ENCODE results near the gene PLEKHG4B.

The PLEKHG4B gene

GRCh38 chr5:139579-140442 is 47.8 kb downstream of the PLEKHG4B start:
- DNase-seq, result no peak

GRCh38 chr5:140443-140829 is 48.5 kb downstream of the PLEKHG4B start:
- DNase-seq, result no peak

GRCh38 chr5:141211-141610 is 49.2 kb downstream of the PLEKHG4B start:
- DNase-seq, result no peak

GRCh38 chr5:141761-142160 is 49.8 kb downstream of the PLEKHG4B start:
- DNase-seq, result no peak

GRCh38 chr5:142246-142810 is 50.4 kb downstream of the PLEKHG4B start:
- no peak for DNase-seq

- no peak for DNase-seq
Observed at GRCh38 chr5:143041-143440, 51.1 kb downstream of the PLEKHG4B start.

- no peak for DNase-seq
Observed at GRCh38 chr5:144941-145340, 53.0 kb downstream of the PLEKHG4B start.

- no peak for DNase-seq
Observed at GRCh38 chr5:145585-146323, 53.8 kb downstream of the PLEKHG4B start.

- no peak for DNase-seq
Observed at GRCh38 chr5:147751-148150, 55.8 kb downstream of the PLEKHG4B start.

- DNase-seq, result no peak
Observed at GRCh38 chr5:149745-150485, 57.9 kb downstream of the PLEKHG4B start.

GRCh38 chr5:150746-151145 is 58.8 kb downstream of the PLEKHG4B start:
- DNase-seq, result no peak

GRCh38 chr5:152077-152476 is 60.1 kb downstream of the PLEKHG4B start:
- DNase-seq, result no peak

- DNase-seq, result no peak
Observed at GRCh38 chr5:153256-153655, 61.3 kb downstream of the PLEKHG4B start.

- DNase-seq, result no peak
Observed at GRCh38 chr5:154236-154635, 62.3 kb downstream of the PLEKHG4B start.

GRCh38 chr5:154826-155225 is 62.9 kb downstream of the PLEKHG4B start:
- DNase-seq, result no peak

- DNase-seq, result no peak
Observed at GRCh38 chr5:155651-156410, 63.9 kb downstream of the PLEKHG4B start.

GRCh38 chr5:156411-157072 is 64.6 kb downstream of the PLEKHG4B start:
- no peak for DNase-seq

- DNase-seq, result no peak
Observed at GRCh38 chr5:157126-157715, 65.3 kb downstream of the PLEKHG4B start.

GRCh38 chr5:157801-158200 is 65.8 kb downstream of the PLEKHG4B start:
- DNase-seq, result no peak

GRCh38 chr5:158807-159447 is 67.0 kb downstream of the PLEKHG4B start:
- no peak for DNase-seq

Data from activated CD4-positive, alpha-beta T cell treated with anti-CD3 and anti-CD28 coated beads, Interleukin-10, Interleukin-2, amounts not matched to agents 100 ng/mL and 50 ng/mL, durations not matched to agents 16 hours and 8 hours (primary cell).